GM21526 (cell line): Measurements from ENCODE around the gene NCAN.
"Not testable (repeated sequence)": the region's sequence is repeated elsewhere in the genome, so short reads cannot be mapped to it uniquely, and the experiment has no call there.

Experiments
- ATAC-seq: cut with Tn5 transposase; IDR thresholded peaks from one replicate; pipeline ENCODE4 v1.9.1; 2021; ENCODE audit warnings: moderate library complexity; ENCODE audit not compliant: unreplicated experiment, low FRiP score

Gene NCAN

GRCh38 chr19:19192910-19193423 is 18.8 kb upstream of the NCAN start:
- no peak for ATAC-seq

GRCh38 chr19:19193926-19194325 is 17.8 kb upstream of the NCAN start:
- ATAC-seq, result no peak

DNA sequence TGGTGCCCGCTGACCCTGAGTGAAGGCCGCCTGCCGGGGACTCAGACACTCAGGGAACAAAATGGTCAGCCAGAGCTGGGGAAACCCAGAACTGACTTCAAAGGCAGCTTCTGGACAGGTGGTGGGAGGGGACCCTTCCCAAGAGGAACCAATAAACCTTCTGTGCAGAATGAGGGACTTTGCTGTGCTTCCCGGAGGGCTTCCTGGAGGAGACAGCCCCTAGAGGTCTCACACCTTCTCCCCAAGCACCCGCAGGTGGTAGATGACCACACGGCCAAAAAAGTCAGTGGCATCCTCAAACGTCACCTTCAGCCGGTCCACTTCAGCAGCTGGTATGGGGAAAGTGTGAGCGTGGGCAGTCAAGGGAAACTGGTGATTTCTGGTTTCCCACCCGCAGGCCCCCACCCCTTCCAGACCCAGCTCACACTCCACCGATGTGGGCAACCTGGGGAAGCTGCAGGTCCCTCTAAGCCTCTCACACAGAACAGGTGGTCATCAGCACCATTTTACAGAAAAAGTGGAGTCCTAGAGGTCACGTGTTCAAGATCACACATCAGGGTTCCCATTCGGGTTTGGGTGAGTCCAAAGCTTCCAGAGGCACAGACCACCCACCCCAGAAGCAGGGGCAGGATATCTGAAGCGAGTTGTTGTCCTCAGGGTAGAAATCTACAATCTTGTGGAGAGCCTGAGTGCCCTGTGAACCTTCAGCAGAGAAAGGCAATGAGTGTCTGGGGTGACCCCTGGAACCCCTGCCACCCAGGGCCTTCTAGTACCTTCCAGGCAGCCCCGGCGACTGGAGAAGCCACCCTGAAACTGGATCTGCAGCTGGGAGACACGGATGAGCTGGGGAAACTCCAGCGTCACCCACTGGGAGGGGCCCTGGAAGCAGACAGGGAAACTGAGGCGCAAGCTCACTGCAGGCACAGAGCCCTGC is 9.8 kb upstream of the NCAN start:
- ATAC-seq, result no peak

DNA sequence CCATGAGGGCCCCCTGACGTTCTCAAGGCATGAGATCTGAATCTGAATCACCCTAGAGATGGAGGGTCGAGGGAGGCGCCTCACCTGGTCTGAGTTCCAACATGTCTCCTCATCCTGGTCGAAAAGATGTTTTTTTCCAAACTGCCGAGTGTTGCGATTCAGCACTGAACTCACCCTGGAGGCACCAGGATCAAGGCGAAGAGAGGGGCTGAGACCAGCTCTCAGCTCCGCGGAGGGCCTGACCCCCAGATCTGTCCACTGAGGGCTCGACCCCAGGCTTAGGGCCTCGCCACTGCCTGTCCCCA is 9.1 kb upstream of the NCAN start:
- ATAC-seq, result peak; percentile 6

DNA sequence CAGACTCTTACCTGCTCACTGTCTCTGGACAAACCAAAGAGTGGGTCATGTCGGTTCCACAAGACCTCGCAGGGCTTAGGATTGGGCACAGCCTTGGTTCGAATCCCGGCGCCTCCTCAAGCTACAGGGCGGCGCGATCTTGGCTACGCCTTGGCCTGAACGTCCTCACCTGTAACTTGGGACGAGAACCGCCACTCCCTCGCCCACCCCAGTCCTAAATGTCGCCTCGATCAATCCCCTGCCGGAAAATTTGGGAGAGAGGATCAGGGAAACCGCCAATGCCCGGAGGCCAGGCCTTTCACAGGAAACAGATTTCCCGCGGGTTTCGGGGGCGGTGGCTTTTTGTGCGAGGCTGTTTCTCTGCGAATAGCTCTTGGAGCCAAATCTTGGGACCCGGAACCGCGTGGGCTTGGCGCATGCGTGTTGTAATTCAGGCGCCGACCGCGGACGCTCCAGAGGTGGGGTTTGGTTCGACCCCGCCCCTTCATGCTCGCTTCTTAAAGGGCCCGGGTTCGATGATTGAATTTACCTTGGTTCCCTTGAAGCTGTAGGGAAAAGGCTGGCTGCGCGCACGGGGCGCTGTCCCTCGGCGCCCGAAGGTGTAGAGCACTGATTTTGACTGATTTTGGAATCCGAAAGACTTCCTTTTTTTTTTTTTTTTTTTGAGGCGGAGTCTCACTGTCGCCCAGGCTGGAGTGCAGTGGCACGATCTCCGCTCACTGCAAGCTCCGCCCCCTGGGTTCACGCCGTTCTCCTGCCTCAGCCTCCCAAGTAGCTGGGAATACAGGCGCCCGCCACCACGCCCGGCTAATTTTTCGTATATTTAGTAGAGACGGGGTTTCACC is 8.5 kb upstream of the NCAN start, which contains the start of gene NR2C2AP:
NR2C2AP (minus strand) TSS at position 403 of the 845 bp plus-strand sequence; CDS start at position 49, 354 bp downstream.
- peak; percentile 65 for ATAC-seq

- no peak for ATAC-seq
These were observed 7.6 kb upstream of the NCAN start for GRCh38 chr19:19204181-19204580.

GRCh38 chr19:19205416-19206410 is 6.0 kb upstream of the NCAN start:
- no peak for ATAC-seq

GRCh38 chr19:19206938-19207337 is 4.8 kb upstream of the NCAN start:
- ATAC-seq, result no peak

GRCh38 chr19:19207637-19208572 is 3.9 kb upstream of the NCAN start:
- ATAC-seq, result no peak

DNA sequence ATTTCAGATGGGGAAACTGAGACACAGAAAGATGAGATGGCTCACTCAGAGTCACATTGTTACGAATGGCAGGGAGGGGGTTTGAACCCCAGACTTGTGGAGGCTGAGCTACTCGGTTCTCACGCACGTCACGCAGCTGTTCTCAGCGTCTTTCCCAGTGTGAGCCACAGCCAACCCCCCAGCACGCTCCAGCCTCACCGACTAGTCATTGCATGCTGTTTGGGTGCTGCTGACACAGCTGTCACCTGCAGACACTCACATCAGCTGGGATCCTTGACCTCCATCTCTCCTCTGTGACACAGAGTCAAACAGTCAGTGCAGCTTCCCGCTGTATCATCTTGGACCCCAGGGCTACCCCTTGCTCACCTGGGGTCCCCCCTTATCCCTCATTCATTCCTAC is 2.4 kb upstream of the NCAN start:
- ATAC-seq, result no peak

DNA sequence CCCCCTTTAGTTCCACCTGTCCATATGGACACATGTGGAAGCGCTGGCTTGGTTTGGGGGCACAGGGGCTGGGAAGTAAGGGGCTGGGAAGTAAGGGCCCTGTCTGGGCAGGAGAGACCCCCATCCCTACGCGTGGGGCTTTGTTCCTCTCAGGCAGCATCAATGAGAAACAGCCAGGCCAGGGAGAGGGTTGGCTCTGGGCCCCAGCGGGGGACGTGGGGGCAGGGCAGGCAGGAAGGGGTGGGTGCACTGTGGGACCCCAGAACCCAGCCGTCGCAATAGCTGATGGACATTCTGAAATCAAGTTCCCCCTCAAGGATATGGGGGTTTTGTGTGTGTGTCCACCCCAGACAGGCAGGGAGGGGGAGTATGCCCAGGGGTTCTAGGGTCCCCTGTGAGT is 1.2 kb downstream of the NCAN start:
- ATAC-seq, result no peak

DNA sequence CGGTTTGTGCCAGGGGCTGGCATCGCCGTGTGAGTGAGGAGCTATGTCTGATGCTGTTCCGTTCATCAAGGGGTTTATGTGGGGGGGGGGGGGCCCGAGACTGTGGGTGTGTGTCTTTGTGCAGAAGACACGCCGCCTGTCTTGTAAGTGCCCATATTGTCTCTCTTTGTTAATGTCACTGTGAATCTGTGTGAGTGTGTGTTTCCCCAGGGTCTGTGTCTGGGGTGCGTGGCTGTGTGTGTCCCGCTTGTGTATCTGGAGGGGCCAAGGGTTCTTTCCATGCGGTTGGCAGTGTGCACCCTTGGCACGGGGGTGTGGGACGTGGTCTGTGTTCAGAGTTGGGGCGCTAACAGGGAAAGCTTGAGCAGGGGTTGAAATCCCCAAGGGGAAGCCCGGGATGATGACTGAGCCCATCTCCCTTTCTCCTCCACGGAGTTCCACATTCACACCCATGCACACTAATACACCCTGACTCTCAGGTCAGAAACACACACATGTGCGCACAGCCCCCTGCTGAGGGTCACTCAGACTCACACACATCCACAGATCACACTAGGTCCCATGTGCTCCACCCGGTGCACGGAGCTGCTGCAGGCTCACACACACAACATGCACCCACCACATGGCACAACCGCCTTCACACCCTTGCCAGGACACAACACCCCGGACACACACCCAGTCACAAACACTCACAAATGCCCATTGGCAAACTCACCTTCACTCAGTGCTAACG is 1.8 kb downstream of the NCAN start:
- ATAC-seq, result no peak

GRCh38 chr19:19214159-19214490 is 2.4 kb downstream of the NCAN start:
- no peak for ATAC-seq

GRCh38 chr19:19214892-19215291 is 3.1 kb downstream of the NCAN start:
- no peak for ATAC-seq

DNA sequence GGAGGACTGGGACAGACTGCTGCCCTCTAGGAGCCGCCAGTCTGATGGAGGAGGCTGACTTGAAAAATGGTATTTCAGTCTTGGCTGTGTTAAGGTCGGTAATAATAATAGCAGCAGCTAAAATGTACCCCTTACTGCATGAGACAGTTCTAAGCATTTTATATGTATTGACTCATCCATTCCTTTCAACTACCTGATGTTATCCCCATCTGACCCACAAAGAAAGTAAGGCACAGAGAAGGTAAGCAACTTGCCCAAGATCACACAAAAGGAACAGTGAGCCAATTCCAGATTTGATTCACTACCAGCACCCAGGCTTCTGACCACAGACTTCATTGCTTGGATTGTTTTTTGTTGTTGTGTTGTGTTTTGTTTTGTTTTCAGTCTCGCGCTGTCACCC is 4.0 kb downstream of the NCAN start:
- no peak for ATAC-seq

- ATAC-seq, result no peak
These were observed 5.3 kb downstream of the NCAN start for GRCh38 chr19:19217099-19217498.

- no peak for ATAC-seq
These were observed 7.2 kb downstream of the NCAN start for GRCh38 chr19:19218911-19219310.

GRCh38 chr19:19221000-19221399 is 9.2 kb downstream of the NCAN start:
- ATAC-seq, result not testable (repeated sequence)

- no peak for ATAC-seq
These were observed 11.3 kb downstream of the NCAN start for GRCh38 chr19:19223060-19223459.
